Gastroesophageal sphincter (tissue), 4 donors: Measurements from ENCODE around the gene ZNF775. TPM values are rescaled to one million over a fixed set of nuclear protein-coding genes. Genes with fewer than 3 reads are reported as not detected.
A peak's percentile ranks its signal among the peaks of the same experiment; 100 is the strongest.

Experiments used
- ATAC-seq: fragments of 150-250 bp; one replicate; pipeline ENCODE4 v1.9.1; 2016; ENCODE audit warnings: mild to moderate bottlenecking, moderate library complexity
- H3K27ac ChIP-seq, 4 donors: fragments of 200-600 bp; sonication (generic) in 3 of 4; 1 replicate in 3 of 4; 2 replicates in 1 of 4; pipeline ENCODE4 v1.5.1; 2016 to 2019
- H3K27me3 ChIP-seq: fragments of 200-600 bp; sonication (generic); one replicate; pipeline ENCODE4 v1.5.1; 2019
- H3K36me3 ChIP-seq, 2 donors: fragments of 200-600 bp; sonication (generic); one replicate each; pipeline ENCODE4 v1.5.1; 2019; ENCODE audit warnings: control low read depth in 1 of 2
- H3K4me1 ChIP-seq, 3 donors: fragments of 200-600 bp; sonication (generic); 1 replicate in 2 of 3; 2 replicates in 1 of 3; pipeline ENCODE4 v1.5.1; 2016 to 2019; ENCODE audit warnings: control low read depth in 2 of 3
- H3K4me3 ChIP-seq, 2 donors: fragments of 200-600 bp; sonication (generic); one replicate each; pipeline ENCODE4 v1.5.1; 2019; ENCODE audit warnings: mild to moderate bottlenecking in 1 of 2, moderate library complexity in 1 of 2
- H3K9me3 ChIP-seq, 3 donors: fragments of 200-600 bp; sonication (generic); one replicate each; pipeline ENCODE4 v1.5.1; 2017 to 2019; ENCODE audit warnings: control low read depth in 2 of 3
- CTCF ChIP-seq, 4 experiments: fragments of 200-600 bp in 2 of 4; fragments of 450-650 bp in 2 of 4; sonication (generic) in 1 of 4; IDR thresholded peaks; one replicate each; pipeline ENCODE4 v1.5.1; 2017 to 2019; ENCODE audit warnings: antibody characterized with exemption in 4 of 4, mild to moderate bottlenecking in 2 of 4, moderate library complexity in 2 of 4
- EP300 ChIP-seq: sonication (generic); formaldehyde crosslinking; IDR thresholded peaks from one replicate; pipeline ENCODE4 v1.6.1; 2017; ENCODE audit warnings: antibody characterized with exemption, mild to moderate bottlenecking
- POLR2A ChIP-seq, 2 donors: fragments of 450-650 bp; IDR thresholded peaks; one replicate each; pipeline ENCODE4 v1.6.1; 2017; ENCODE audit warnings: antibody characterized with exemption in 2 of 2, mild to moderate bottlenecking in 2 of 2, moderate library complexity in 1 of 2
- POLR2AphosphoS5 ChIP-seq: sonication (generic); formaldehyde crosslinking; IDR thresholded peaks from one replicate; pipeline ENCODE4 v1.6.1; 2017; ENCODE audit warnings: antibody characterized with exemption
- WGBS, 2 donors: methylation state at CpG; one replicate each; pipeline ENCODE4 v1.1.5; 2018; ENCODE audit warnings: low coverage in 1 of 2; 5-methylcytosine and 5-hydroxymethylcytosine counted together
- total RNA-seq, 4 donors: library from RNA; depleted of rRNA; stranded (reverse); fragments of >200 nt; gene quantifications; one replicate each; pipeline ENCODE4 v1.1.0, GENCODE V29; 2016

ZNF775 gene
- total RNA-seq, 4 donors from 2014 or later, result 5.3 to 12.5 (median 10.5) TPM

GRCh38 chr7:150367677-150368095, 11.4 kb upstream of the ZNF775 start:
- Histone ChIP-seq H3K27me3 (no peaks in the 10 kb centered on the region), H3K4me3 (peak overlapping the region; percentile 73 to 75), H3K4me1 (peaks cover 0 to 43% (median 16%) of the 10 kb centered on the region in 3 donors), H3K36me3 (peaks cover 0 to 27% of the 10 kb centered on the region in 2 donors), H3K27ac (peak overlapping the region; percentile 76 to 95 (median 93)), H3K9me3 (no peaks in the 10 kb centered on the region)
- no peak for ATAC-seq
- TF ChIP-seq CTCF (IDR thresholded peaks at IDR 0.05) (no peak), POLR2AphosphoS5 (peak; percentile 12), POLR2A (IDR thresholded peaks at IDR 0.05) (no peak), EP300 (no peak)
- 38 to 55% methylated on average over 7 to 8 of the region's 8 CpGs for WGBS, 2 donors

- no peaks in the 10 kb centered on the region for H3K27me3 ChIP-seq
- peak within 1 kb of the TSS; percentile 73 to 75 for H3K4me3 ChIP-seq
- H3K27ac ChIP-seq, result peak within 1 kb of the TSS; percentile 76 to 95 (median 93)
- ATAC-seq, result peak; percentile 86
- H3K36me3 ChIP-seq, result peaks cover 0 to 33% of the 10 kb centered on the region in 2 donors
- H3K9me3 ChIP-seq, result no peaks in the 10 kb centered on the region
- H3K4me1 ChIP-seq, result peaks cover 0 to 49% (median 16%) of the 10 kb centered on the region in 3 donors
- TF ChIP-seq EP300 (no peak), POLR2AphosphoS5 (peak; percentile 89), POLR2A (IDR thresholded peaks at IDR 0.05) (peak; percentile 73 to 78), CTCF (IDR thresholded peaks at IDR 0.05) (peak in 1 of 4 experiments; percentile 15)
- 0% methylated on average over 7 of the region's 85 CpGs for WGBS, 2 donors
These were observed 10.8 kb upstream of the ZNF775 start, which contains the start of gene REPIN1 for GRCh38 chr7:150368096-150368883. REPIN1 (plus strand) TSS chr7:150368822; CDS start chr7:150369712, 890 bp downstream.

GRCh38 chr7:150368884-150369747, 10.0 kb upstream of the ZNF775 start:
- no peaks in the 10 kb centered on the region for H3K9me3 ChIP-seq
- peak overlapping the region; percentile 76 to 95 (median 93) for H3K27ac ChIP-seq
- peaks cover 0 to 57% (median 16%) of the 10 kb centered on the region in 3 donors for H3K4me1 ChIP-seq
- WGBS, 2 donors, result 0 to 8% methylated on average over 4 to 15 of the region's 58 CpGs
- peak overlapping the region; percentile 73 to 75 for H3K4me3 ChIP-seq
- TF ChIP-seq POLR2AphosphoS5, result peak; percentile 57
- TF ChIP-seq EP300, result no peak
- no peak for TF ChIP-seq CTCF (IDR thresholded peaks at IDR 0.05)
- TF ChIP-seq POLR2A (IDR thresholded peaks at IDR 0.05), result peak in 1 of 2 donors; percentile 45
- H3K27me3 ChIP-seq, result no peaks in the 10 kb centered on the region
- ATAC-seq, result peak; percentile 70
- H3K36me3 ChIP-seq, result peaks cover 0 to 41% of the 10 kb centered on the region in 2 donors

- H3K9me3 ChIP-seq, result no peaks in the 10 kb centered on the region
- H3K27me3 ChIP-seq, result no peaks in the 10 kb centered on the region
- peak overlapping the region; percentile 73 to 75 for H3K4me3 ChIP-seq
- 64% methylated on average over 5 of the region's 23 CpGs; no CpG with 5 or more reads in 1 of the 2 donors for WGBS, 2 donors
- H3K36me3 ChIP-seq, result peaks cover 0 to 48% of the 10 kb centered on the region in 2 donors
- H3K4me1 ChIP-seq, result peaks cover 0 to 59% (median 16%) of the 10 kb centered on the region in 3 donors
- peak overlapping the region in 3 of 4 donors; percentile 92 to 95 (median 94) for H3K27ac ChIP-seq
- no peak for ATAC-seq
- TF ChIP-seq POLR2A (IDR thresholded peaks at IDR 0.05), result no peak
- TF ChIP-seq EP300, result no peak
- no peak for TF ChIP-seq POLR2AphosphoS5
These were observed 9.2 kb upstream of the ZNF775 start for GRCh38 chr7:150369748-150370501.
